ENCODE data around the gene PPARA.

The PPARA gene

DNA sequence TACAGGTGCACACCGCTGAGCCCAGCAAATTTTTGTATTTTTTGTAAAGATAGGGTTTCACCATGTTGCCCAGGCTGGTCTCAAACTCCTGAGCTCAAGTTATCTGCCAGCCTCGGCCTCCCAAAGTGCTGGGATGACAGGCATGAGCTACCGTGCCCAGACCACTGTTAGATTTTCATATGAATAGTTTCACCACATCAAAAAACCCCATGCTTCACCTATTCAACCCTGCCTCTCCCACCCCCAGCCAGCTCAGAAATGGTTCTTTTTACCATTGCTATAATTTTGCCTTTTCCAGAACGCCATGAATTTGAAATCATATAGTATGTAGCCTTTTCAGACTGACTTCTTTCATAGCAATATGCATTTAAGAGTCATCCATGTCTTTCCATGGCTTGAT, 61.9 kb downstream of the PPARA start:
- DNase-seq (ENCODE audit: low read depth), result no peak

GRCh38 chr22:46213052-46213451, 62.7 kb downstream of the PPARA start:
- no peak for DNase-seq (ENCODE audit: low read depth)

DNA sequence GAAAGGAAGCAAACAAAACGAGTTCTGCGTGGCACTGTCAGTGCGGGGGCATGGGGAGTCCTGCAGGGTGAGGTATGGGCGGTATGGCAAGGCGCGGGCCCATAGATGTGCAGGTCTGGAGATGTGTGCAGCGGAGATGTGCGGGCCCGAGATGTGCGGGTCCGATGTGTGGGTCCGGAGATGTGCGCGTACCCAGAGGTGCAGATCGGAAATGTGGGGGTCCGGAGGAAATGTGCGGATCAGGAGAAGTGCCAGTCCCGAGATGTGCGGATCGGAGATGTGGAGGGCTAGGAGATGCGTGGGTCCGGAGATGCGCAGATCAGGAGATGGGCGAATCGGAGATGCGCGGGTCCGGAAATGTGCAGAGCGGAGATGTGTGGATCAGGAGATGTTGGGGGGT, 63.8 kb downstream of the PPARA start:
- no peak for DNase-seq (ENCODE audit: low read depth)

DNA sequence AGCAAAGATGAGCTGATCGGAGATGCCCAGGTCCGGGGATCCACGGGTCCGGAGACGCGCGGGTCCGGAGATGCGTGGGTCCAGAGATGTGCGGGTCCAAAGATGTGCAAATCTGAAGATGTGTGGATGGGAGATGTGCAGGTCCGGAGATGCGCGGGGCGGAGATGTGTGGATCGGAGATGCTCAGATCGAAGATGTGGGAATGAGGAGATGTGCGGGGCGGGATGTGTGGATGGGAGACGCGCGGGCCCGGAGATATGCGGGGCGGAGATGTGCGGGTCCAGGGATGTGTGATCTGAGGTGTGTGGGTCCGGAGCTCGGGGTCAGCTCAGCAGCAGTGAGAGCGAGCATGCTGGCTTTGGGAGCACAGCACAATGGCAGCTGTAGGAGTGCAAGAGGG, 64.3 kb downstream of the PPARA start:
- no peak for DNase-seq (ENCODE audit: low read depth)

DNA sequence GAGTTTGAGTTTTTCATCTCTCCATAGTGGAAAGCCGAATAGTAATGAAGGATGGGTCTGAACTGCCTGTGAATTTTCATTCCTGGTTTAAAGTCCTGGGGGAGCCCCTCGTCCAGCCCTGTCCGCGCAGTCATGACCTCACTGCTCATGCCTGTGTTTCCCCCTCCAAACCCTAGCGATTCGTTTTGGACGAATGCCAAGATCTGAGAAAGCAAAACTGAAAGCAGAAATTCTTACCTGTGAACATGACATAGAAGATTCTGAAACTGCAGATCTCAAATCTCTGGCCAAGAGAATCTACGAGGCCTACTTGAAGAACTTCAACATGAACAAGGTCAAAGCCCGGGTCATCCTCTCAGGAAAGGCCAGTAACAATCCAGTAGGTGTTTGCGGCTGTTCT, 69.3 kb downstream of the PPARA start:
- no peak for DNase-seq (ENCODE audit: low read depth)

GRCh38 chr22:46220921-46221320, 70.6 kb downstream of the PPARA start:
- DNase-seq (ENCODE audit: low read depth), result no peak

GRCh38 chr22:46224044-46224897, 73.9 kb downstream of the PPARA start:
- no peak for DNase-seq (ENCODE audit: low read depth)

DNA sequence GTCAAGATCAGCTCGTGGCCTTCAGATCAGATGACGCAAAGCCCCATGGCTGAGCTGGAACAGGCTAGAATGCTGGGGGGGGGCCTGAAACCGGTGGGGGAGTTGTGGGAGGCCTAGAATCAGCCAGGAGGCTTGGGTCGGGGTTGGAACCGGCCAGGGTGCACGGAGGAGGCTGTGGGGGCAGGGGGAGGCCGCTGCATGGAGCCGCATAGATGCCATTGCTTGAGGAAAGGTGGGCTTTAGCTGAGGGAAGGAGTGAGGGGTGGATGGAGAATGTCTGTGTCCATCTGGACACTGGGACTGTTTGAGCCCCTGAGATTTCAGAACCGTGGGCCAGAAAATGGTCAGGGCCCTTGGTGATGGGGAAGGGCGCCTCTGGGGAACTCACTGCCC, 74.6 kb downstream of the PPARA start:
- no peak for DNase-seq (ENCODE audit: low read depth)

- DNase-seq (ENCODE audit: low read depth), result no peak
Measured at GRCh38 chr22:46225631-46226030, 75.3 kb downstream of the PPARA start.

DNA sequence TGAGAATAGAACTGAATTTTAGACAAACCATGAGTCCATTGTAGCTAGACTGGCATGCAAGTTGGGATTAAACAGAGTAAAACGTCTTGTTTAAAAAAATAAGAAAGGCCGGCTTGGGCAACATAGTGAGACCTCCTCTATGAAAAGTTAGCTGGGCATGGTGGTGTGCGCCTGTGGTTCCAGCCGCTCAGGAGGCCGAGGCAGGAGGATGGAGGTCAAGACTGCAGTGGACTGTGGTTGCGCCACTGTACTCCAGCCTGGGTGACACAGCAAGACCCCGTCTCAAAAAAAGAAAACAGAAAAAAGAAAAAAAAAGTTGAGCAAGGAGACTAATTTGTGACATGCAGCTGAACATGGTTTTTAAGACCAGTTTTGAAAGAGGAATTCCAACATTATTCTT, 76.3 kb downstream of the PPARA start:
- no peak for DNase-seq (ENCODE audit: low read depth)

- DNase-seq (ENCODE audit: low read depth), result peak; percentile 64
Measured at GRCh38 chr22:46229701-46230100, 79.4 kb downstream of the PPARA start.

GRCh38 chr22:46230262-46230901, 80.1 kb downstream of the PPARA start:
- no peak for DNase-seq (ENCODE audit: low read depth)

DNA sequence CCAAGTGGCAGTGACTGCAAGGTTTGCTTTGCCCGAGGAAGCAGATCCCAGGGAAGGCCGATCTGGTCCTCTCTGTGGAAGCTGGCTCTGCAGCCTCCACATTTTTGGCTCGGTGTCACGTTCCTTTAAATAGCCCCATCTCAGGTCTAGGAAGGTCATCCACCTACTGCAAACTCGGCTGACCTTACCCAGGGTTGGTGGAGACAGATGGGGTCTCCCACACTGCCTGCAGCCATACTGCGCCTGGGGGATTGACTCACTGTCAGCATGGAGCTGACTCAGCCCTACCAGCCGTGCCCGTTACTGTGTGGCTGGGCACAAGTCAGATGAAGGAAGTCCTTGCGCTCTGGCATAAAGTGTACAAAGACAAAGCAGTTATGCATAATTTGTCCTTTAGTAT, 82.9 kb downstream of the PPARA start:
- no peak for DNase-seq (ENCODE audit: low read depth)

DNA sequence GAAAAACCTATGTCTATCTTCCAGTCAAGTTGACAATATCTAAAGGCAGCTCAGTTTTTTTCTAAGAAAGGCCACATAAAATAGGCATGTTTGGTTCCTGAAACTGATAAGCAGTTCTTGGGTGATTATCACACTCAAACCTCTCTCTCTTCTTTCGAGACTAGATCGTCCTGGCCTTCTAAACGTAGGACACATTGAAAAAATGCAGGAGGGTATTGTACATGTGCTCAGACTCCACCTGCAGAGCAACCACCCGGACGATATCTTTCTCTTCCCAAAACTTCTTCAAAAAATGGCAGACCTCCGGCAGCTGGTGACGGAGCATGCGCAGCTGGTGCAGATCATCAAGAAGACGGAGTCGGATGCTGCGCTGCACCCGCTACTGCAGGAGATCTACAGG, 84.6 kb downstream of the PPARA start:
- no peak for DNase-seq (ENCODE audit: low read depth)

DNA sequence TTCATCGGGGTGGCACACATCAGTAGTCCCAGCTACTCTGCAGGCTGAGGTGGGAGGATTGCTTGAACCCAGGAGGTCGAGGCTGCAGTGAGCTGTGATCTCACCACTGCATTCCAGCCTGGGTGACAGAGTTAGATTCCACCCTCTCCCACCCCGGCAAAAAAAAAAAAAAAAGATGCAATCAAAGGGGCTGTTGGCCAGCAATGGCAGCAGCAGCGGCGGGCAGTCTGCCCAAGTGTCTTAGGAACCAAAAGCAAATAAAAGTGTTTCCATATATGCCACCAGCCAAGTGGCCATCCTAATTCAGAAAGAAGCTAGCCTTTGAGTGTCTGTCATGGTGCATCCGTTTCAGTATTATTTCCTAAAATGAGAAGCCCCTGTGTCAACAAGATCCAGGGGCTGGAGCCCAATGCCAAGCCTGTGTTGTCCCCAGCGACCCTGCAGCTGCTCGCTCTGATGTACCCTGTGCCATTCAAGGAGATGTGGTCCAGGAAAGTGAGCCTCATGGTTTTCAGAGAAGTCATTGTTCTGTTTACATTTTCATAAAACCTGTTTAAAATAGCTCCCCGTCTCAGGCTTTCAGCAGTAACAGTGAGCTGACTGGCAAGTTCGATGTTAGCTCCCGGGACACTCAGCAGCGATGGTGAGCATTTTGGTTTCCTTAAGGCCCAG, 87.3 kb downstream of the PPARA start:
- no peak for DNase-seq (ENCODE audit: low read depth)

DNA sequence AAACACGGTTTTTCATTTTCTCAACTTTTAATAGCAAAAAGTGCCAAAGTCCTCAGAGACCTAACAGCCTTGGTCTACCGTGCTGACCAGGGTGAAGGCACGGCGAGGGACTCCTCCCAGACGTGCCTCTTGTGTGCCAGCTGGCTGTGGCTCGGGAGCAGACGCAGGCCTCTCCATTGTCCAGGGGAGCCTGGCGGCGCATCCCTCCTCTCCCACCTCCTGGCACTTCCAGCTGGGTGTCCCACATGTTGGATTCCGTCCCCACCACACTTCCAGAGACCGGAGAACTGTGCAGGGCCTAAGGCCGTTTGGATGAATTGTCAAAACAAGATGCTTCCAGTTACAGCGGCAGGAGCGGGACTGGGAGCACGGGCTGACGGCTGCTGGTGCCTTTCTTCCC, 88.2 kb downstream of the PPARA start:
- DNase-seq (ENCODE audit: low read depth), result no peak

DNA sequence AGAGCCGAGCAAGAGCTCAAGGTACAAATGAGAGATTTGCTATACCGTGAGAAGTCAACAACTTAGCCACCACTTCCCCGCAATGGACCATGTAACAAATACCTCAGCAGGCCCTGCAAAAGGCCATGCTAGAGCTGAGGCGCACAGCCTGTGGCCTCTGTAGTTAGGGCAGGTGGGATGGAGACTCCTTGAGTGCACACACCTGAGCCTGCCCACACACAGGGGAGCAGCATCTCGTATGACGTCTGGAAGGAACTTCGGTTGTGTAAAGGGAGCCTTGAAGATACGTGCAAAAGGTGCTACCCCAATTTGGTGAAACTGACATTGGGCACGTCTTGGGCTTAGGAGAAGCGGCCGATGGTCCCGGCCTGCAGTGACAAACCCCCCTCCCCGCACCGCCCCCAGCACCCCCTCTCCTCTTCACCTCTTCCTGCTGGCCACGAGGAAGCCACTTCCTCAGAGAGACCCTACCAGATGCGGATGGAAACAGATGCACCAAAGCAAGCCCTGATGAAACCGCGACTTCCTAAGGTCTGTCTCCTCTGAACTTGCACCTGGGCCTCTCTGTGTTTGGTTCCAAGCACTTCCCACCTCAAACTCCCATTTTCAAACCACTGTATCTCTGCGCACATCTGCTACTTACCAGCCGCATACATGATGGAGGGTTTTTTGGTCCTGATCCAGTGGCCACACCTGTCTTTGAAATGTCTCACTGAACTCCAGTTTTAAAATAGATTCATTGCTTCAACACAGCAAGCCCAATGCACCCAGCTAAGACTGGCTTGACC, 89.1 kb downstream of the PPARA start:
- no peak for DNase-seq (ENCODE audit: low read depth)

- DNase-seq (ENCODE audit: low read depth), result no peak
Measured at GRCh38 chr22:46240073-46240472, 89.7 kb downstream of the PPARA start.

GRCh38 chr22:46240506-46240905, 90.2 kb downstream of the PPARA start:
- no peak for DNase-seq (ENCODE audit: low read depth)

DNA sequence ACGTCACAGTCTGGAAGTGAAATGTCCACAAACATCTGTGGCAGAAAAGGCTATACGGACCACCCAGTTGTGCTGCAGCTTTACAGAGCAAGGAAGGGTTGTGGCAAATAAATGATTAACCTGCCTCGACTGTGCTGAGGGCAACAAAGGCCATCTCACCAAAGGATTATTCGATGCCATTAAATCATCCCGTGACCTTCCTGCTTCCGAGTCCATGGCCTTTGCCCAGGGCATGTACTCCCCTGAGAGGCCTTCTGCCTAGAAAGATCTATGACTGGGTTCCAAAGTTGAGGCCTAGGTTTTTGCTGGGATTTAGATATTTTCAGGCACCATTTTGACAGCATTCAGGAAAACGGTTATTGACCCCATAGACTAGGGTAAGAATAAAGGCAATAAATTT, 90.6 kb downstream of the PPARA start:
- DNase-seq (ENCODE audit: low read depth), result no peak

GRCh38 chr22:46241396-46242007, 91.2 kb downstream of the PPARA start:
- no peak for DNase-seq (ENCODE audit: low read depth)

- DNase-seq (ENCODE audit: low read depth), result no peak
Measured at GRCh38 chr22:46242076-46242475, 91.8 kb downstream of the PPARA start.

Data from amniotic epithelial cell (primary cell).